HG03097 (cell line): ENCODE measurements around the gene CLEC18C.
"Not testable (repeated sequence)": the region's sequence is repeated elsewhere in the genome, so short reads cannot be mapped to it uniquely, and the experiment has no call there.

Source experiments
- ATAC-seq: cut with Tn5 transposase; IDR thresholded peaks from one replicate; pipeline ENCODE4 v1.9.1; 2021; ENCODE audit not compliant: unreplicated experiment, low FRiP score

CLEC18C gene

GRCh38 chr16:70158261-70158939 lies 15.2 kb upstream of the CLEC18C start:
- ATAC-seq, result no peak

GRCh38 chr16:70159355-70160348 lies 13.9 kb upstream of the CLEC18C start:
- no peak for ATAC-seq

DNA sequence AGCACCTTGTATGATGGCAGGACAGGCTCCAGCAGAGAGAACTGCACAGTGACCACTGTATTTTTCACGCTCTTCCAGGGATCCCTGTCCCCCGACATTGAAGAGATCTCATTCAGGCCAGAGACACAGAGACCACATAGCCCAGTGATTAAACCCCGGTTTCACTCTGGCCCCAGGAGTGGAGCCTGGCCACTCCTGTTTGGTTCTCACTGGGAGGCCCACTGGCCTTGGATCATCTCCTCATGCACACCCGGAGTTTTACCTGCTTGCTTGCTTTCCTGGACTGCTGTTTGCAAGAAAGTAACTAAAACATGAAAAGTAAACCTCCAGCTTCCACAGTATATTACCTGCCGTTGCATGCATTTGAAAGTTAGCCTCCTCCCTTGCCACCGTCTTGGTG lies 13.2 kb upstream of the CLEC18C start:
- ATAC-seq, result no peak

DNA sequence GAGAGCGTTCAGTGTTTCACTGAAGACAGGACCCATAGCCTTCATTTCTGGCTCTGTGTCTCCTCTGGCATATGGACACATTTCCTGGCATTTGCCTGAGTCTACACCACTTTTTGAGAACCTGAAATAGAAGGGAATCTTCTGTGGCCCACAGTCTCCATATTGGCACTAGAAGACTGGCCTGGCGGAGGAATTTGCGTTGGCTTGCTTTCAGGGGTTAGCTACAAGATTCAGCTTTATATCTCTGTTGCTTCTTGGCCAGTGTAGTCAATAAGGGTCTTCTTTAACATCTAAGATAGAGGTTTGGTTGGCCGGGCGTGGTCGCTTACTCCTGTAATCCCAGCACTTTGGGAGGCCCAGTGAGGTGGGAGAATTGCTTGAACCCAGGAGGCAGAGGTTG lies 12.8 kb upstream of the CLEC18C start:
- ATAC-seq, result no peak

DNA sequence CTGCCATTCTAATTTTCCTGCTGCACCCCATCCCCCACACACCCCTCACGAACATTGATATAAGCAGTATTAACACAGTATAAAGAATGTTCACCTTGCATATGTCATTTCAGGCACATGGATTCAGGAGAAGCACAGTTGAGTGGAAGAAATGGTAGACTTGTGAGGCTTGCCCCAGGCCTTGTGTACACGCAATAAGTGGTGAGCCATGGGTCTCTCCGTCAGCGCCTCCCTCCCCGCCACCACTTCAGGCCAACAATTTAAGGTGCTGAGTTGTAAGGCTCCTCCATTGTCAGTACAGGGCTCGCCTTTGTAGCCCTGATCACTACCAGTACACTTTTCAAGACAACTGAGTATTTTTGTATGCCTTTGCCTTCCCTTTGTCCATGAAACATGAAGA lies 12.2 kb upstream of the CLEC18C start:
- no peak for ATAC-seq

DNA sequence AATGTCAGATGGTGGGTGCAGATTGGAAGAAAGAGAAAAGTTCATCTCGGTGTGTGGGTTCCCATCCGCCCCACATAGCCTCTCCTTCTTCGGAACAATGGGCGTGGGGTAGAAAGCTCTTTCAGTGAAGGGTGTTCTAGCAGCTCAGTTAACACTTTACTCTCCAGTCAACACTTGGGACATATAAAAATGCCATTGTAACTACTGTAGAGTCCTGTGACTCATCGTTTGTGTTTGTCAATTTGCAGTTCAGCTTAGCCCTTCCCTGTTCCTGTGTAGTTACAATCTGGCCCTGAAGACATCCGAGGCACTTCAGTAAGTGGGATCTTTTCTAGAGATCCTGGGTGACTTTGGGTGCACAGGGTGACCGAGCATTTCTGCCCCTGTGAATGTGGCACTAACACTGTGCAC lies 11.5 kb upstream of the CLEC18C start:
- ATAC-seq, result no peak

GRCh38 chr16:70163596-70163995 lies 10.0 kb upstream of the CLEC18C start:
- ATAC-seq, result no peak

DNA sequence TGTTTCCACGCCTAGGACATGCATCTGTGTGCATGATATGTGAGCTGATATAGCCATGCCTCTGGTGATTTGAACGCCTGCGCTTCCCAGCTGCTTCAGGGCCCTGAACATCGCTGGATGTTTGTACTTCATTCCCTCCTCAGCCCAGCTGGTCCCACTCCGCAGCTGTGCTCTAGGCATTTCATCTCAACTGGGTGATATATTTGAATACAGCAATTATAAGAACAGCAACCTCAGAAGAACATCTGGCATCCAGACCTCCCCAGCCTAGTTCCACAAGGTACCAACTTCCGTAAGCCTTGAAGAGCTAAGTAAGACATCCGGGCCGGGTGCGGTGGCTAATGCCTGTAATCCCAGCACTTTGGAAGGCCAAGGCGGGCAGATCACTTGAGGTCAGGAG lies 6.9 kb upstream of the CLEC18C start:
- ATAC-seq, result not testable (repeated sequence)

DNA sequence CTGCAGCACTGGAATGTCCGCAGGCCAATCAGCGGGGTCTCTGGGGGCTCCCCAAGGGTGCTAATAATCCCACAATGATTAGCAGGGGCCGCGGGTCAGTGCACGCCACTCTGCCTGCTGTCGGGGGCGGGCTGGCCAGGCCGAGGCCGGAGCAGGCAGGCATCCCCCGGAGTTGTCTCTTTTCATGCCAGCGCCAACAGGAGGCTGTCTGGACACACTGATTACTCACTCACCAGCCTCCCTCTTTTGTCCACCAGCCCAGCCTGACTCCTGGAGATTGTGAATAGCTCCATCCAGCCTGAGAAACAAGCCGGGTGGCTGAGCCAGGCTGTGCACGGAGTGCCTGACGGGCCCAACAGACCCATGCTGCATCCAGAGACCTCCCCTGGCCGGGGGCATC lies 329 bp downstream of the CLEC18C start:
- not testable (repeated sequence) for ATAC-seq

- not testable (repeated sequence) for ATAC-seq
Observed at GRCh38 chr16:70174387-70174932, 873 bp downstream of the CLEC18C start.

DNA sequence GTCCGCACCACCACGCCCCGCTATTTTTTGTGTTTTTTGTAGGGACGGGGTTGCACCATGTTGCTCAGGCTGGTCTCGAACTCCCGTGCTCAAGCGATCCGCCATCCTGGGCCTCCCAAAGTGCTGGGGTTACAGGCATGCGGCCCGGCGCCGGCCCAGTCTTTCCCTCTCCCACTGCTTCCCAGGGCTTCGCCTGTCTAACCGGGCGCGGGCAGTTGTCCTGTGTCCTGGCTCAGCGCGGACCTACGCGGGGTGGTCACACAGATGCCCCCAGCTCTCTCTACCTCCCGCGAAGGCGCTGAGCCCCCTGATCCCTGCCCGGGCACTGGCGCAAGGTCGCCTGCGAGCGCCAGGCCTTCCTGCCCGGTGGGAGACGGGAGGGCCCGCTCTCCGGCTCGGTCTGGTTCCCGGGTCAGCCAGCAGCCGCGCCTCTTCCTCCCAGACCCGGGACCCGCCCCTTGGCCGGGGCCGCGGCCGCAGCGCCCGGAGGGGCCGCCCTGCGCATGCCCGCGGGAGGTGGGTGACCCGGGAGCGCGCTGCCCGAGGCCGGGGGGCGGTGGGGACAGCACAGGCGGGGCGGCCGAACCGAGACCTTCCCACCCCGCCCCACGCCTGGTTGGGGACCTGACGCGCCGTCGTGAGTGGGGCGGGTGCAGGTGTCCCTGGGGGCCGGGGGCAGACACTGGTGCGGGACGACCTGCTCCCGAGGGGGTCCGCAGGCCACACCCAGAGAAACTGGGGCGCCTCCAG lies 14.4 kb downstream of the CLEC18C start:
- ATAC-seq, result not testable (repeated sequence)

DNA sequence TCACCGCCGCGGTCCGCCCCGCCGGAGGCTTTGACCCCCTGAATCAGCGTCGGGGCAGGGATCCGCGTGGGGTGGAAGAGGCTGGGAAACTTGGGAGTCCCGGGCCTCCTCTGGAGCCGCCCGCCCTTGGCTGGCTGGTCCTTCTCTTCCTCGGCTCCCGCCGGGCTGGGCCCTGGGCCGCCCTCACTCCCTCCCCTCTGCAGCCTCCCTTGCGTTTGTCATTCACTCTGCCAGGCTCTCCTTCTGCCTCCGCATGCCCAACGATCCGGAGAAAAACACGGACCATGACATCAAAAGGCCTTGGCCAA lies 15.0 kb downstream of the CLEC18C start:
- not testable (repeated sequence) for ATAC-seq

GRCh38 chr16:70190574-70190973 lies 17.0 kb downstream of the CLEC18C start:
- not testable (repeated sequence) for ATAC-seq

DNA sequence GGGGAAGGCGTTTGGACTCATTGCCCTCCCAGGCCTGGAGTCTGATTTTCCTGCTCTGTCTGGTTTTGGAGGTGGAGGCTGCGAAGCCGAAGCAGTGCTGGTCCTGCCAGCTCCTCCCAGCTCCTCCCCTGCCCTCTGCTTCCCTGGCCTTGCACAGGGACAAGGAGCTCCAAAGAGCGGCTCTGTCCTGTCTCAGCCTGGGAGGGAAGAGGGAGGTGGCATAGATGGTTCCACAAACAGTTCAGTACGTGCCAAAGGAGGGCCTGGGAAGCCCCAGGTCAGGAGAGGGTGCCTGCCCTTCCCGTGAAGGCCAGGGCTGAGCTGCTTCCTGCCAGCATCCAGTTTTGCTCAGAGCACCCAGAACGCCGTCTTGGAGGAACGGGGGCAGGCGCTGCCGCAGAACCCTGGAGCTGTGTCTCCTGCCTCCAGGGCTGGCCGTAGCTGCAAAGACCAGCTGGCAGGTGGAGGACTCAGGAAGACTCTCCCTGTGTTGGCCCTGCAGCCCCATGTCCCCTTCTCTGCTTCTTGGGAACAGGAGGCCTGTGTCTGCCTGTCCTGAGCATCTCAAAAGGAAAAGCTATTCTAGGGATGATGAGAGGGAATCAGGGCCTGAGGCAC lies 23.2 kb downstream of the CLEC18C start:
- ATAC-seq, result not testable (repeated sequence)

GRCh38 chr16:70197611-70198010 lies 24.0 kb downstream of the CLEC18C start:
- ATAC-seq, result not testable (repeated sequence)

GRCh38 chr16:70198230-70198629 lies 24.6 kb downstream of the CLEC18C start:
- ATAC-seq, result not testable (repeated sequence)

- not testable (repeated sequence) for ATAC-seq
Observed at GRCh38 chr16:70198666-70199065, 25.1 kb downstream of the CLEC18C start.

DNA sequence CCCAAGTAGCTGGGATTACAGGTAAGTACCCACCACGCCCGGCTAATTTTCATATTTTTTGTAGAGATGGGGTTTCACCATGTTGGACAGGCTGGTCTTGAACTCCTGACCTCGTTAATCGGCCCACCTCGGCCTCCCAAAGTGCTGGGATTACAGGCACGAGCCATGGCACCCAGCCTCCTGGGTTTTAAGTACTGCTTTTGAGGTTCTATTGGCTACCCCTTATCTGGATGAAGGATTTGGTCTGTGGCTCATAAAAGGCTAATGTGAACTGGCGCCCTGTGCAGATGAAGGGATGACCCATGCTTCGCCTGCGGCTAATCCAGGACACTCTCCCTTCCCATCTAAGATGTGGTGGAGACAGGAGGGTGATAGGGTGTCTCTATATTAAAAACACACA lies 25.6 kb downstream of the CLEC18C start:
- ATAC-seq, result not testable (repeated sequence)

GRCh38 chr16:70200063-70200462 lies 26.5 kb downstream of the CLEC18C start:
- not testable (repeated sequence) for ATAC-seq

DNA sequence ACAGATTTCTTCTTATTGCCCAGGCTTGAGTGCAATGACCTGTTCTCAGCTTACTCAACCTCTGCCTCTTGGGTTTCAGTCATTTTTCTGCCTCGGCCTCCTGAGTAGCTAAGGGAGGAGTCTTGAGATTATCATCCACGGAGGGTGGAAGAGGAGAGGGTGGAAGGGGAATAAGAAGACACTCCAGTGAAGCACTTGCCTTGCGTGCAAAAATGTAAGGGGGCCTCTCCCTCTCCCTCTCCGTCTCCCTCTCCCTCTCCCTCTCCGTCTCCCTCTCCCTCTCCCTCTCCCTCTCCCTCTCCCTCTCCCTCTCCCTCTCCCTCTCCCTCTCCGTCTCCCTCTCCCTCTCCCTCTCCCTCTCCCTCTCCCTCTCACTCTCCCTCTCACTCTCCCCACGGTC lies 29.9 kb downstream of the CLEC18C start:
- not testable (repeated sequence) for ATAC-seq
